ENCODE measurements around the gene TARBP2.
A peak's percentile ranks its signal among the peaks of the same experiment; 100 is the strongest.

GRCh38 chr12:53499266-53500141 is 1.6 kb upstream of the TARBP2 start, which contains the start of gene MAP3K12:
- TF ChIP-seq CTCF (conservative IDR thresholded peaks at IDR 0.05; ENCODE audit: low read length) (peak; percentile 27; the same call in 1 of the 2 replicates), EZH2phosphoT487 (IDR thresholded peaks at IDR 0.05; ENCODE audit: borderline replicate concordance, low read depth, low read length) (no peak)
